HepG2 (cell line): ENCODE results near the gene ITIH2. TPM values are rescaled to one million over a fixed set of nuclear protein-coding genes. Genes with fewer than 3 reads are reported as not detected.
A peak's percentile ranks its signal among the peaks of the same experiment; 100 is the strongest.

ENCODE experiments used
- AKAP8 ChIP-seq: sonication (generic); formaldehyde crosslinking; IDR thresholded peaks from 2 replicates; pipeline ENCODE4 v1.5.1; 2020; ENCODE audit warnings: mild to moderate bottlenecking, missing genetic modification reagents
- EED ChIP-seq: sonication (generic); formaldehyde crosslinking; IDR thresholded peaks from 2 replicates; pipeline ENCODE4 v1.5.0; 2020; ENCODE audit warnings: mild to moderate bottlenecking, missing genetic modification reagents
- FOSL2 ChIP-seq: sonication (generic); formaldehyde crosslinking; IDR thresholded peaks from 2 replicates; pipeline ENCODE4 v1.4.0; 2020; ENCODE audit warnings: missing genetic modification reagents
- FOXO4 ChIP-seq: sonication (generic); formaldehyde crosslinking; conservative IDR thresholded peaks from 2 replicates; pipeline ENCODE4 v1.8.1; 2023; ENCODE audit warnings: missing genetic modification reagents
- HNRNPUL1 ChIP-seq: fragments of 200-400 bp; formaldehyde crosslinking; IDR thresholded peaks from 2 replicates; pipeline ENCODE4 v1.6.1; 2017; ENCODE audit warnings: low read depth, mild to moderate bottlenecking, low read length, moderate library complexity
- PAXIP1 ChIP-seq: sonication (generic); formaldehyde crosslinking; conservative IDR thresholded peaks from 2 replicates; pipeline ENCODE4 v1.4.0; 2020; ENCODE audit warnings: mild to moderate bottlenecking, missing genetic modification reagents, moderate library complexity
- RXRB ChIP-seq: IDR thresholded peaks from 2 replicates; pipeline ENCODE4 v1.6.1; 2016; ENCODE audit warnings: borderline replicate concordance, missing genetic modification reagents, missing compliant biosample characterization
- SNAPC2 ChIP-seq: sonication (generic); formaldehyde crosslinking; IDR thresholded peaks from 2 replicates; pipeline ENCODE4 v1.8.1; 2022; ENCODE audit warnings: mild to moderate bottlenecking, missing genetic modification reagents
- TP53 ChIP-seq: sonication (generic); formaldehyde crosslinking; conservative IDR thresholded peaks from 2 replicates; pipeline ENCODE4 v1.4.0; 2020; ENCODE audit warnings: missing genetic modification reagents
- ZFP37 ChIP-seq: sonication (generic); formaldehyde crosslinking; IDR thresholded peaks from 2 replicates; pipeline ENCODE4 v1.4.0; 2020; ENCODE audit warnings: missing genetic modification reagents, borderline replicate concordance
- ZNF121 ChIP-seq: sonication (generic); formaldehyde crosslinking; IDR thresholded peaks from 2 replicates; pipeline ENCODE4 v1.5.0; 2020; ENCODE audit warnings: mild to moderate bottlenecking, missing genetic modification reagents
- ZNF407 ChIP-seq: sonication (generic); formaldehyde crosslinking; IDR thresholded peaks from one replicate; pipeline ENCODE4 v1.5.1; 2020; ENCODE audit warnings: mild to moderate bottlenecking, missing genetic modification reagents; ENCODE audit errors: not compliant biosample characterization
- ZNF451 ChIP-seq: sonication (generic); formaldehyde crosslinking; IDR thresholded peaks from 2 replicates; pipeline ENCODE4 v1.5.0; 2020; ENCODE audit warnings: mild to moderate bottlenecking, missing genetic modification reagents
- ZNF724P ChIP-seq: sonication (generic); formaldehyde crosslinking; IDR thresholded peaks from 2 replicates; pipeline ENCODE4 v1.8.0; 2022; ENCODE audit warnings: missing genetic modification reagents, borderline replicate concordance
- ZNF800 ChIP-seq: sonication (generic); formaldehyde crosslinking; IDR thresholded peaks from 2 replicates; pipeline ENCODE4 v1.4.0; 2020; ENCODE audit warnings: missing genetic modification reagents
- polyA plus RNA-seq, 8 experiments: library from polyadenylated mRNA; depleted of rRNA in 3 of 8; stranded (reverse) in 7 of 8; unstranded in 1 of 8; fragments of >200 nt; fragmentation: Illumina TruSeq in 4 of 8; extraction: Trizol in 4 of 8; gene quantifications; 2 replicates each; pipeline versions ENCODE4 v1.2.1 to v1.2.3, GENCODE V29; 2011 to 2016; ENCODE audit warnings: low read depth in 4 of 8, missing spikeins in 1 of 8, mixed read lengths in 1 of 8; ENCODE audit not compliant: insufficient read depth in 1 of 8
- total RNA-seq, 5 experiments: library from RNA; depleted of rRNA; stranded (reverse); fragments of >200 nt; fragmentation: Illumina TruSeq; extraction: Trizol; gene quantifications; 2 replicates each; pipeline ENCODE4 v1.2.3, GENCODE V29; 2016; ENCODE audit warnings: low read depth in 1 of 5

Gene ITIH2
- total and polyA plus RNA-seq, 2 of the 13 experiments (the other 11 are each of a cell fraction or from before 2014, with no cell fraction given), result 1,197 to 1,427 TPM

- TF ChIP-seq ZNF407 (CRISPR knock-in tag), result no peak
- TF ChIP-seq ZNF121 (CRISPR knock-in tag), result no peak
- no peak for TF ChIP-seq EED
- TF ChIP-seq ZFP37 (CRISPR knock-in tag), result no peak
- TF ChIP-seq TP53 (CRISPR knock-in tag), result no peak
- TF ChIP-seq RXRB (CRISPR knock-in tag), result no peak
- no peak for TF ChIP-seq ZNF800 (CRISPR knock-in tag)
- TF ChIP-seq ZNF451, result no peak
- TF ChIP-seq PAXIP1 (CRISPR knock-in tag), result 0 out of 2 replicates have a peak, but pooled peaks have one; percentile 39
- TF ChIP-seq HNRNPUL1, result no peak
- no peak for TF ChIP-seq SNAPC2
- TF ChIP-seq ZNF724P (CRISPR knock-in tag), result no peak
- no peak for TF ChIP-seq AKAP8 (CRISPR knock-in tag)
- TF ChIP-seq FOXO4 (CRISPR knock-in tag), result no peak
- 0 out of 2 replicates have a peak, but pooled peaks have one; percentile 22 for TF ChIP-seq FOSL2
These were observed 92.5 kb downstream of the ITIH2 start (continued) for GRCh38 chr10:7795605-7796004.
